Breast epithelium (tissue), 4 donors: Measurements from ENCODE around the gene GJA10. TPM values are rescaled to one million over a fixed set of nuclear protein-coding genes. Genes with fewer than 3 reads are reported as not detected.
"Not testable (repeated sequence)": the region's sequence is repeated elsewhere in the genome, so short reads cannot be mapped to it uniquely, and the experiment has no call there.

ENCODE experiments used
- DNase-seq, 2 donors: peaks; one replicate each; pipeline ENCODE4 v3.0.0-alpha.2; 2019; ENCODE audit warnings: low spot score in 2 of 2
- H3K27ac ChIP-seq, 2 donors: fragments of 200-600 bp; sonication (generic) in 1 of 2; one replicate each; pipeline ENCODE4 v1.5.1; 2016 to 2019; ENCODE audit warnings: mild to moderate bottlenecking in 1 of 2
- H3K27me3 ChIP-seq, 2 donors: fragments of 200-600 bp; sonication (generic) in 1 of 2; one replicate each; pipeline versions ENCODE4 v1.5.1 to v1.6.0; 2017 to 2019; ENCODE audit warnings: control low read depth in 1 of 2, mild to moderate bottlenecking in 1 of 2
- H3K36me3 ChIP-seq: fragments of 200-600 bp; one replicate; pipeline ENCODE4 v1.5.1; 2019
- H3K4me1 ChIP-seq, 2 donors: fragments of 200-600 bp; sonication (generic); one replicate each; pipeline ENCODE4 v1.5.1; 2016 to 2019; ENCODE audit warnings: control low read depth in 1 of 2
- H3K4me3 ChIP-seq, 3 donors: fragments of 200-600 bp; sonication (generic); 1 replicate in 2 of 3; 2 replicates in 1 of 3; pipeline ENCODE4 v1.5.1; 2016 to 2019; ENCODE audit warnings: mild to moderate bottlenecking in 3 of 3, moderate library complexity in 2 of 3
- H3K9me3 ChIP-seq, 2 donors: fragments of 200-600 bp; sonication (generic) in 1 of 2; one replicate each; pipeline ENCODE4 v1.5.1; 2016 to 2019; ENCODE audit warnings: control low read depth in 1 of 2
- CTCF ChIP-seq, 3 donors: fragments of 450-650 bp; IDR thresholded peaks; one replicate each; pipeline ENCODE4 v1.5.1; 2016 to 2017; ENCODE audit warnings: antibody characterized with exemption in 3 of 3, mild to moderate bottlenecking in 3 of 3, moderate library complexity in 3 of 3
- POLR2A ChIP-seq: fragments of 450-650 bp; IDR thresholded peaks from one replicate; pipeline ENCODE4 v1.6.1; 2016; ENCODE audit warnings: antibody characterized with exemption, mild to moderate bottlenecking, moderate library complexity
- POLR2AphosphoS5 ChIP-seq, 3 donors: sonication (generic); formaldehyde crosslinking; IDR thresholded peaks; one replicate each; pipeline ENCODE4 v1.6.1; 2017; ENCODE audit warnings: antibody characterized with exemption in 3 of 3
- intact Hi-C: fragments of 100-400 bp; cut with DNase I; formaldehyde crosslinking; loops from one replicate; pipeline ENCODE4 v1.15.1; 2023; ENCODE audit warnings: low total_unique reads
- total RNA-seq, 3 donors: library from RNA; depleted of rRNA; stranded (reverse); fragments of >200 nt; gene quantifications; one replicate each; pipeline ENCODE4 v1.1.0, GENCODE V29; 2016

The GJA10 gene
- total RNA-seq: not detected

GRCh38 chr6:89894169-89894568 lies at the start of gene GJA10:
TSS of gene GJA10 (plus strand) at chr6:89894469. CDS start at chr6:89894469, 0 bp downstream.
- no peak within 1 kb of the TSS for H3K27ac ChIP-seq
- H3K4me3 ChIP-seq: no peak within 1 kb of the TSS
- H3K36me3 ChIP-seq: no peaks in the 10 kb centered on the region
- intact Hi-C loops: no loop called here
- DNase-seq: no peak
- H3K27me3 ChIP-seq: no peaks in the 10 kb centered on the region
- no peak for TF ChIP-seq CTCF (IDR thresholded peaks at IDR 0.05)
- TF ChIP-seq POLR2A: no peak
- TF ChIP-seq POLR2AphosphoS5 (IDR thresholded peaks at IDR 0.05): no peak
- no peaks in the 10 kb centered on the region for H3K4me1 ChIP-seq
- H3K9me3 ChIP-seq: no peaks in the 10 kb centered on the region

- H3K4me3 ChIP-seq, DNase-seq, intact Hi-C loops, H3K27ac ChIP-seq, H3K4me1 ChIP-seq, H3K36me3 ChIP-seq, H3K27me3 ChIP-seq, H3K9me3 ChIP-seq: not testable (repeated sequence)
Measured at GRCh38 chr6:89847513-89847912, 46.8 kb upstream of the GJA10 start.

- intact Hi-C loops: loop anchor here (10.0 kb wide), 1 partner anchor 1678 kb away; no protein-coding TSS in a partner anchor
- no peaks in the 10 kb centered on the region for H3K9me3 ChIP-seq
- no peaks in the 10 kb centered on the region for H3K36me3 ChIP-seq
- TF ChIP-seq POLR2AphosphoS5 (IDR thresholded peaks at IDR 0.05) (no peak), POLR2A (no peak), CTCF (IDR thresholded peaks at IDR 0.05) (no peak)
- H3K4me3 ChIP-seq: no peak overlapping the region
- no peaks in the 10 kb centered on the region for H3K4me1 ChIP-seq
- no peak for DNase-seq
- H3K27me3 ChIP-seq: no peaks in the 10 kb centered on the region
- no peak overlapping the region for H3K27ac ChIP-seq
Measured at GRCh38 chr6:89853068-89853467, 41.2 kb upstream of the GJA10 start.

DNA sequence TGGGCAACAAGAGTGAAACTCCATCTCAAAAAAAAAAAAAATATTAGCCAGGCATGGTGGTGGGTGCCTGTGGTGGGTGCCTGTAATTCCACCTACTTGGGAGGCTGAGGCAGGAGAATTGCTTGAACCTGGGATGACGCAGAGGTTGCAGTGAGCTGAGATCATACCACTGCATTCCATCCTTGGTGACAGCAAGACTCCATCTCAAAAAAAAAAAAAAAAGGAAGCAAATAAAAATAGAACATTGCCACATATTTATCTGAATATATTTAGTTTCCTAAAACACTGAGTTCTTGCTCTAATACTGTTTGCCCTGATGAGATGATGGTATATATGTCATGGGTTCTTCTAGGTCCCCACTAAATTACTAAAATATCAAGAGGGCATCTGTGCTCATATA lies 36.2 kb upstream of the GJA10 start:
- intact Hi-C loops: loop anchor here (10.0 kb wide), 1 partner anchor 1683 kb away; no protein-coding TSS in a partner anchor
- Histone ChIP-seq H3K27me3 (no peaks in the 10 kb centered on the region), H3K4me3 (no peak overlapping the region), H3K27ac (no peak overlapping the region), H3K9me3 (no peaks in the 10 kb centered on the region), H3K4me1 (no peaks in the 10 kb centered on the region), H3K36me3 (no peaks in the 10 kb centered on the region)
- TF ChIP-seq POLR2A: no peak
- TF ChIP-seq CTCF (IDR thresholded peaks at IDR 0.05): no peak
- TF ChIP-seq POLR2AphosphoS5 (IDR thresholded peaks at IDR 0.05): no peak
- DNase-seq: no peak

DNA sequence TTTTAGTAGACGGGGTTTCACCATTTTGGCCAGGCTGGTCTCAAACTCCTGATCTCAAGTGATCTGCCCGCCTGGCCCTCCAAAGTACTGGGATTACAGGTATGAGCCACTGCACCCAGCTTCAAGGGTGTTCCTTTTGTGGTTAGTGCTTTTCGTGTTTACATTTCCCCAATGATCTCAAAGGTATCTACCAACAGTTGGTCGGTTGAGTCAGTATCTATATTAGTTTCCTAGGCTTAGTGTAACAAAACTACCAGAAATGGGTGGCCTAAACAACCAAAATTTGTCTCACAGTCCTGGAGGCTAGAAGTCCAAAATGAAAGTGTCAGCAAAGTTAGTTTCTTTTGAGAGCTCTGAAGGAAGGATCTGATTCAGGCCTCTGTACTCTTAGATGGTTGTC lies 34.5 kb upstream of the GJA10 start:
- DNase-seq: no peak
- no peaks in the 10 kb centered on the region for H3K36me3 ChIP-seq
- no peaks in the 10 kb centered on the region for H3K27me3 ChIP-seq
- no peaks in the 10 kb centered on the region for H3K9me3 ChIP-seq
- intact Hi-C loops: loop anchor here (10.0 kb wide), 1 partner anchor 1685 kb away; no protein-coding TSS in a partner anchor
- no peak overlapping the region for H3K27ac ChIP-seq
- H3K4me3 ChIP-seq: no peak overlapping the region
- TF ChIP-seq CTCF (IDR thresholded peaks at IDR 0.05) (no peak), POLR2AphosphoS5 (IDR thresholded peaks at IDR 0.05) (no peak), POLR2A (no peak)
- H3K4me1 ChIP-seq: no peaks in the 10 kb centered on the region

DNA sequence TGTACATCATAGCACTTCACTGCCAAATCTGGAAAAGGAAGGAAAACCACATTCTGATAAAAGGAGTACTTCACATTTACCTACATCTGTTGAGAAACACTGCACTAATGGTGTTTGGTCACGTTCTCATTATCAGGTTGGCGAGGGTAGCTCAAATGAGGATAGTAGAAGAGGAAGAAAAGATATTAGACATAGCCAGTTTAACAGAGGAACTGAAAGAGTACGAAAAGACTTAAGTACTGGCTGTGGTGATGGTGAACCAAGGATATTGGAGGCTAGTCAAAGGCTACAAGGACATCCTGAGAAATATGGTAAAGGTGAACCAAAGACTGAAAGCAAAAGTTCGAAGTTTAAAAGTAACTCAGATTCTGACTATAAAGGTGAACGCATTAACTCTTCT lies 32.0 kb upstream of the GJA10 start:
- Histone ChIP-seq H3K4me3 (no peak overlapping the region), H3K36me3 (no peaks in the 10 kb centered on the region), H3K9me3 (no peaks in the 10 kb centered on the region), H3K27me3 (no peaks in the 10 kb centered on the region), H3K27ac (no peak overlapping the region), H3K4me1 (no peaks in the 10 kb centered on the region)
- no peak for DNase-seq
- TF ChIP-seq CTCF (IDR thresholded peaks at IDR 0.05) (no peak), POLR2A (no peak), POLR2AphosphoS5 (IDR thresholded peaks at IDR 0.05) (no peak)
- intact Hi-C loops: no loop called here
